ENCODE results near the gene IFI6. TPM values are rescaled to one million over a fixed set of nuclear protein-coding genes. Genes with fewer than 3 reads are reported as not detected.
A peak's percentile ranks its signal among the peaks of the same experiment; 100 is the strongest.

IFI6 gene
- total RNA-seq, 1 donor from 2014 or later, result 259 TPM

GRCh38 chr1:27658951-27659496, 13.0 kb downstream of the IFI6 start:
- H3K27ac ChIP-seq, result peak overlapping the region; percentile 89
- H3K36me3 ChIP-seq, result no peaks in the 10 kb centered on the region
- peaks cover 36% of the 10 kb centered on the region for H3K4me1 ChIP-seq
- no peak for TF ChIP-seq CTCF (IDR thresholded peaks at IDR 0.05)
- ATAC-seq (no peak), DNase-seq (no peak)
- no peaks in the 10 kb centered on the region for H3K27me3 ChIP-seq
- peak overlapping the region; percentile 65 for H3K4me3 ChIP-seq
- intact Hi-C loops (cut with DNase I), result no loop called here
- H3K9me3 ChIP-seq, result no peaks in the 10 kb centered on the region

GRCh38 chr1:27656157-27656893, 15.7 kb downstream of the IFI6 start:
- TF ChIP-seq CTCF (IDR thresholded peaks at IDR 0.05), result no peak
- Histone ChIP-seq H3K27ac (peak overlapping the region; percentile 68), H3K9me3 (no peaks in the 10 kb centered on the region), H3K4me3 (no peak overlapping the region), H3K4me1 (peaks cover 29% of the 10 kb centered on the region), H3K36me3 (no peaks in the 10 kb centered on the region), H3K27me3 (no peaks in the 10 kb centered on the region)
- ATAC-seq (peak; percentile 64), DNase-seq (peak; percentile 78)
- intact Hi-C loops (cut with DNase I), result no loop called here

- Histone ChIP-seq H3K27me3 (no peaks in the 10 kb centered on the region), H3K4me3 (no peak overlapping the region), H3K9me3 (no peaks in the 10 kb centered on the region), H3K4me1 (peaks cover 24% of the 10 kb centered on the region), H3K27ac (peak overlapping the region; percentile 68), H3K36me3 (no peaks in the 10 kb centered on the region)
- intact Hi-C loops (cut with DNase I), result no loop called here
- no peak for TF ChIP-seq CTCF (IDR thresholded peaks at IDR 0.05)
- peak; percentile 4 for ATAC-seq
- no peak for DNase-seq
These were observed 16.6 kb downstream of the IFI6 start for GRCh38 chr1:27655151-27655937.

GRCh38 chr1:27652111-27652864, 19.7 kb downstream of the IFI6 start:
- intact Hi-C loops (cut with DNase I), result no loop called here
- no peak for ATAC-seq

More at GRCh38 chr1:27652111-27652864, 19.7 kb downstream of the IFI6 start:
- Histone ChIP-seq H3K27ac (no peak overlapping the region), H3K9me3 (no peaks in the 10 kb centered on the region), H3K36me3 (no peaks in the 10 kb centered on the region), H3K4me1 (peaks cover 18% of the 10 kb centered on the region), H3K4me3 (no peak overlapping the region), H3K27me3 (no peaks in the 10 kb centered on the region)
- no peak for TF ChIP-seq CTCF (IDR thresholded peaks at IDR 0.05)
- no peak for DNase-seq
